Neuron (in vitro differentiated cells): Measurements from ENCODE around the gene TAOK2.
"Not testable (repeated sequence)": the region's sequence is repeated elsewhere in the genome, so short reads cannot be mapped to it uniquely, and the experiment has no call there.

ENCODE experiments used
- H2AFZ ChIP-seq: one replicate; pipeline ENCODE4 v1.6.1; 2013; ENCODE audit warnings: low read depth, mild to moderate bottlenecking, inconsistent platforms, low read length, moderate library complexity
- H3K27me3 ChIP-seq: one replicate; pipeline ENCODE4 v1.6.1; 2013; ENCODE audit warnings: low read length; ENCODE audit not compliant: insufficient read depth
- H3K36me3 ChIP-seq: one replicate; pipeline ENCODE4 v1.6.1; 2013; ENCODE audit warnings: low read length; ENCODE audit not compliant: insufficient read depth
- H3K4me1 ChIP-seq: one replicate; pipeline ENCODE4 v1.6.1; 2013; ENCODE audit warnings: low read length; ENCODE audit not compliant: insufficient read depth
- H3K4me3 ChIP-seq: 2 replicates; pipeline ENCODE4 v1.5.1; 2013; ENCODE audit warnings: mild to moderate bottlenecking, low read length, moderate library complexity
- H3K9me3 ChIP-seq: one replicate; pipeline ENCODE4 v1.6.1; 2013; ENCODE audit warnings: low read length

Gene TAOK2

GRCh38 chr16:30032083-30032819, 58.6 kb downstream of the TAOK2 start:
- peaks cover 7% of the 10 kb centered on the region for H3K27me3 ChIP-seq
- no peak overlapping the region for H2AFZ ChIP-seq
- H3K36me3 ChIP-seq, result no peaks in the 10 kb centered on the region
- no peak overlapping the region for H3K4me3 ChIP-seq
- no peaks in the 10 kb centered on the region for H3K9me3 ChIP-seq
- peaks cover 17% of the 10 kb centered on the region for H3K4me1 ChIP-seq

GRCh38 chr16:30033270-30033669, 59.6 kb downstream of the TAOK2 start:
- Histone ChIP-seq H3K9me3 (no peaks in the 10 kb centered on the region), H3K4me3 (no peak overlapping the region), H3K4me1 (peaks cover 17% of the 10 kb centered on the region), H2AFZ (no peak overlapping the region), H3K27me3 (peaks cover 7% of the 10 kb centered on the region), H3K36me3 (no peaks in the 10 kb centered on the region)

GRCh38 chr16:30040221-30040620, 66.6 kb downstream of the TAOK2 start:
- Histone ChIP-seq H2AFZ (no peak overlapping the region), H3K4me3 (no peak overlapping the region), H3K9me3 (no peaks in the 10 kb centered on the region), H3K36me3 (no peaks in the 10 kb centered on the region), H3K27me3 (no peaks in the 10 kb centered on the region), H3K4me1 (no peaks in the 10 kb centered on the region)

GRCh38 chr16:30040690-30041089, 67.0 kb downstream of the TAOK2 start:
- not testable (repeated sequence) for H3K4me1 ChIP-seq, H3K9me3 ChIP-seq, H3K27me3 ChIP-seq, H3K4me3 ChIP-seq, H3K36me3 ChIP-seq, H2AFZ ChIP-seq

GRCh38 chr16:30041841-30042240, 68.2 kb downstream of the TAOK2 start:
- H3K27me3 ChIP-seq, result no peaks in the 10 kb centered on the region
- H3K9me3 ChIP-seq, result no peaks in the 10 kb centered on the region
- H3K36me3 ChIP-seq, result no peaks in the 10 kb centered on the region
- H3K4me3 ChIP-seq, result no peak overlapping the region
- no peaks in the 10 kb centered on the region for H3K4me1 ChIP-seq
- no peak overlapping the region for H2AFZ ChIP-seq
